Tibial nerve (tissue), 3 donors: ENCODE data around the gene ZNF775.

ENCODE experiments used
- POLR2A ChIP-seq, 2 donors: fragments of 450-650 bp; IDR thresholded peaks; one replicate each; pipeline ENCODE4 v1.6.1; 2017; ENCODE audit warnings: antibody characterized with exemption in 2 of 2, mild to moderate bottlenecking in 2 of 2, moderate library complexity in 2 of 2
- TF ChIP-seq, protein P1 (sequence below), 5 experiments: fragments of 200-600 bp in 3 of 5; fragments of 450-650 bp in 2 of 5; sonication (generic) in 3 of 5; IDR thresholded peaks; one replicate each; pipeline ENCODE4 v1.5.1; 2016 to 2019; ENCODE audit warnings: antibody characterized with exemption in 5 of 5, mild to moderate bottlenecking in 3 of 5, moderate library complexity in 2 of 5

DNA sequence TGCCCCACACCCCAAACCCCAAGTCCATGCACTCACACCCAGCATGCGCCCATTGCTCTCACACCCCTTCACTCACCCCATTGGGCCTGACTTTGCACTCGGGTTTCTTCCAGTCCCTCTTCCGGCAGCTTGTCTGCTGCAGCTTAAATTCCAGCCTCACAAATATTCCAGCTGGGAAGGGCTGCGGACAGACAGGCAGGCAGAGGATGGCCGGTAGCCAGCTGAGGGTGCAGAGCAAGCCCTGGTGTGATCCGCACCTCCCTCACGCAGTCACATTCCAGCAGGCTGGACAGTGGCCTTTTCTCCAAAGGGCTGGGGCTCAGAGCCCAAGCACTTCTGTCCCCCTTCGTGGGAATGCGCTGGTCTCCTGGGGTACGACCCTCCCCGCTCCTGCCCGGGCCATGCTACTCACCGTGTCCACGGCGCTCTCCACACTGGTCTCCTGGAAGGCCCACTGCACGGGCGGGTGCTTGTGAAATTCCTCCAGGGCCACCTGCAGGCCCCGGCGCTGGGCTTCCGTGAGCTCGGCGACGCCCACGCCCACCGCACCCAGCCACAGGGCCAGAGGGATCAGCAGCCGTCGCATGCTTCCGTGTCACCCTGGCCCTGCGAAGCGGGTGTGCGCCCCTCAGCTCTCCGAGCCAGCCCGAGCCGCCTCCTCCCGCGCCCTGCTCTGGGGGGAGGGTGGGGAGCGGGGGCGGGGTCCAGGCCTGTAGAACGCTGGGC, 38.9 kb upstream of the ZNF775 start:
- TF ChIP-seq, protein P1, sequence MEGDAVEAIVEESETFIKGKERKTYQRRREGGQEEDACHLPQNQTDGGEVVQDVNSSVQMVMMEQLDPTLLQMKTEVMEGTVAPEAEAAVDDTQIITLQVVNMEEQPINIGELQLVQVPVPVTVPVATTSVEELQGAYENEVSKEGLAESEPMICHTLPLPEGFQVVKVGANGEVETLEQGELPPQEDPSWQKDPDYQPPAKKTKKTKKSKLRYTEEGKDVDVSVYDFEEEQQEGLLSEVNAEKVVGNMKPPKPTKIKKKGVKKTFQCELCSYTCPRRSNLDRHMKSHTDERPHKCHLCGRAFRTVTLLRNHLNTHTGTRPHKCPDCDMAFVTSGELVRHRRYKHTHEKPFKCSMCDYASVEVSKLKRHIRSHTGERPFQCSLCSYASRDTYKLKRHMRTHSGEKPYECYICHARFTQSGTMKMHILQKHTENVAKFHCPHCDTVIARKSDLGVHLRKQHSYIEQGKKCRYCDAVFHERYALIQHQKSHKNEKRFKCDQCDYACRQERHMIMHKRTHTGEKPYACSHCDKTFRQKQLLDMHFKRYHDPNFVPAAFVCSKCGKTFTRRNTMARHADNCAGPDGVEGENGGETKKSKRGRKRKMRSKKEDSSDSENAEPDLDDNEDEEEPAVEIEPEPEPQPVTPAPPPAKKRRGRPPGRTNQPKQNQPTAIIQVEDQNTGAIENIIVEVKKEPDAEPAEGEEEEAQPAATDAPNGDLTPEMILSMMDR (IDR thresholded peaks at IDR 0.05), result no peak
- TF ChIP-seq POLR2A (IDR thresholded peaks at IDR 0.05), result no peak
